Peyer's patch (tissue), 4 donors: ENCODE results near the gene GNG13. TPM values are rescaled to one million over a fixed set of nuclear protein-coding genes. Genes with fewer than 3 reads are reported as not detected.

ENCODE experiments used
- DNase-seq, 3 donors: peaks; one replicate each; pipeline ENCODE4 v3.0.0-alpha.2; 2017 to 2019
- H3K27ac ChIP-seq, 4 donors: fragments of 200-600 bp; sonication (generic); one replicate each; pipeline ENCODE4 v1.5.1; 2016 to 2019
- H3K27me3 ChIP-seq, 2 donors: fragments of 200-600 bp; sonication (generic); one replicate each; pipeline ENCODE4 v1.5.1; 2019
- H3K36me3 ChIP-seq, 3 donors: fragments of 200-600 bp; sonication (generic); one replicate each; pipeline ENCODE4 v1.5.1; 2016 to 2019
- H3K4me1 ChIP-seq, 4 donors: fragments of 200-600 bp; sonication (generic); one replicate each; pipeline ENCODE4 v1.5.1; 2016 to 2019
- H3K4me3 ChIP-seq, 4 donors: fragments of 200-600 bp; sonication (generic); 1 replicate in 3 of 4; 2 replicates in 1 of 4; pipeline ENCODE4 v1.5.1; 2016 to 2019; ENCODE audit warnings: mild to moderate bottlenecking in 1 of 4
- H3K9me3 ChIP-seq, 4 donors: fragments of 200-600 bp; sonication (generic); one replicate each; pipeline ENCODE4 v1.5.1; 2016 to 2019; ENCODE audit warnings: mild to moderate bottlenecking in 1 of 4
- CTCF ChIP-seq, 6 experiments: fragments of 450-650 bp in 4 of 6; fragments of 200-600 bp in 2 of 6; sonication (generic) in 1 of 6; IDR thresholded peaks; one replicate each; pipeline ENCODE4 v1.5.1; 2017 to 2019; ENCODE audit warnings: antibody characterized with exemption in 6 of 6, mild to moderate bottlenecking in 3 of 6, moderate library complexity in 1 of 6
- POLR2A ChIP-seq, 2 donors: fragments of 450-650 bp; IDR thresholded peaks; one replicate each; pipeline ENCODE4 v1.5.1; 2017; ENCODE audit warnings: antibody characterized with exemption in 2 of 2, mild to moderate bottlenecking in 2 of 2, moderate library complexity in 2 of 2
- total RNA-seq, 4 donors: library from RNA; depleted of rRNA; stranded (reverse); fragments of >200 nt; gene quantifications; one replicate each; pipeline ENCODE4 v1.1.0, GENCODE V29; 2016

Gene GNG13
- total RNA-seq, 4 donors from 2014 or later = 1.9 TPM; not detected in 3

- H3K9me3 ChIP-seq = peaks cover 0 to 16% (median 0%) of the 10 kb centered on the region in 4 donors
Measured at GRCh38 chr16:833411-833810, 32.9 kb upstream of the GNG13 start.

GRCh38 chr16:832652-833336 lies 32.3 kb upstream of the GNG13 start:
- no peaks in the 10 kb centered on the region for H3K27me3 ChIP-seq
- no peaks in the 10 kb centered on the region for H3K36me3 ChIP-seq
- no peak for TF ChIP-seq CTCF (IDR thresholded peaks at IDR 0.05)
- no peak for TF ChIP-seq POLR2A (IDR thresholded peaks at IDR 0.05)
- peaks cover 0 to 17% (median 0%) of the 10 kb centered on the region in 4 donors for H3K4me1 ChIP-seq
- DNase-seq = peak in 1 of 3 donors; percentile 63
- H3K9me3 ChIP-seq = peaks cover 0 to 16% (median 0%) of the 10 kb centered on the region in 4 donors
- H3K27ac ChIP-seq = no peak overlapping the region
- H3K4me3 ChIP-seq = no peak overlapping the region

More at GRCh38 chr16:833411-833810, 32.9 kb upstream of the GNG13 start:
- no peak overlapping the region for H3K4me3 ChIP-seq
- no peaks in the 10 kb centered on the region for H3K27me3 ChIP-seq
- no peak overlapping the region for H3K27ac ChIP-seq
- no peaks in the 10 kb centered on the region for H3K36me3 ChIP-seq
- TF ChIP-seq CTCF (IDR thresholded peaks at IDR 0.05) = no peak
- TF ChIP-seq POLR2A (IDR thresholded peaks at IDR 0.05) = no peak
- peaks cover 0 to 17% (median 0%) of the 10 kb centered on the region in 4 donors for H3K4me1 ChIP-seq
- no peak for DNase-seq

- no peak overlapping the region for H3K4me3 ChIP-seq
- peaks cover 0 to 17% (median 0%) of the 10 kb centered on the region in 4 donors for H3K4me1 ChIP-seq
- no peaks in the 10 kb centered on the region for H3K27me3 ChIP-seq
- no peaks in the 10 kb centered on the region for H3K36me3 ChIP-seq
- no peak for TF ChIP-seq CTCF (IDR thresholded peaks at IDR 0.05)
- peaks cover 0 to 12% (median 0%) of the 10 kb centered on the region in 4 donors for H3K9me3 ChIP-seq
- H3K27ac ChIP-seq = no peak overlapping the region
- DNase-seq = no peak
Measured at GRCh38 chr16:831571-832413, 31.3 kb upstream of the GNG13 start.

GRCh38 chr16:830871-831570 lies 30.5 kb upstream of the GNG13 start:
- H3K9me3 ChIP-seq = peaks cover 0 to 4% (median 0%) of the 10 kb centered on the region in 4 donors
- no peaks in the 10 kb centered on the region for H3K36me3 ChIP-seq
- TF ChIP-seq POLR2A (IDR thresholded peaks at IDR 0.05) = no peak
- no peak for TF ChIP-seq CTCF (IDR thresholded peaks at IDR 0.05)
- DNase-seq = no peak
- no peak overlapping the region for H3K27ac ChIP-seq
- no peaks in the 10 kb centered on the region for H3K27me3 ChIP-seq
- H3K4me1 ChIP-seq = peaks cover 0 to 17% (median 0%) of the 10 kb centered on the region in 4 donors
- H3K4me3 ChIP-seq = no peak overlapping the region

- no peak overlapping the region for H3K4me3 ChIP-seq
- H3K36me3 ChIP-seq = no peaks in the 10 kb centered on the region
- no peak overlapping the region for H3K27ac ChIP-seq
- no peaks in the 10 kb centered on the region for H3K27me3 ChIP-seq
- peaks cover 0 to 17% (median 0%) of the 10 kb centered on the region in 4 donors for H3K4me1 ChIP-seq
- DNase-seq = no peak
- no peak for TF ChIP-seq POLR2A (IDR thresholded peaks at IDR 0.05)
- no peak for TF ChIP-seq CTCF (IDR thresholded peaks at IDR 0.05)
- H3K9me3 ChIP-seq = no peaks in the 10 kb centered on the region
Measured at GRCh38 chr16:830107-830870, 29.8 kb upstream of the GNG13 start.
